ENCODE data around the gene GANAB. TPM values are rescaled to one million over a fixed set of nuclear protein-coding genes. Genes with fewer than 3 reads are reported as not detected.
"Not testable (repeated sequence)": the region's sequence is repeated elsewhere in the genome, so short reads cannot be mapped to it uniquely, and the experiment has no call there.

Gene GANAB
- 100 to 1,000 TPM; 198 to 211 TPM for total RNA-seq

DNA sequence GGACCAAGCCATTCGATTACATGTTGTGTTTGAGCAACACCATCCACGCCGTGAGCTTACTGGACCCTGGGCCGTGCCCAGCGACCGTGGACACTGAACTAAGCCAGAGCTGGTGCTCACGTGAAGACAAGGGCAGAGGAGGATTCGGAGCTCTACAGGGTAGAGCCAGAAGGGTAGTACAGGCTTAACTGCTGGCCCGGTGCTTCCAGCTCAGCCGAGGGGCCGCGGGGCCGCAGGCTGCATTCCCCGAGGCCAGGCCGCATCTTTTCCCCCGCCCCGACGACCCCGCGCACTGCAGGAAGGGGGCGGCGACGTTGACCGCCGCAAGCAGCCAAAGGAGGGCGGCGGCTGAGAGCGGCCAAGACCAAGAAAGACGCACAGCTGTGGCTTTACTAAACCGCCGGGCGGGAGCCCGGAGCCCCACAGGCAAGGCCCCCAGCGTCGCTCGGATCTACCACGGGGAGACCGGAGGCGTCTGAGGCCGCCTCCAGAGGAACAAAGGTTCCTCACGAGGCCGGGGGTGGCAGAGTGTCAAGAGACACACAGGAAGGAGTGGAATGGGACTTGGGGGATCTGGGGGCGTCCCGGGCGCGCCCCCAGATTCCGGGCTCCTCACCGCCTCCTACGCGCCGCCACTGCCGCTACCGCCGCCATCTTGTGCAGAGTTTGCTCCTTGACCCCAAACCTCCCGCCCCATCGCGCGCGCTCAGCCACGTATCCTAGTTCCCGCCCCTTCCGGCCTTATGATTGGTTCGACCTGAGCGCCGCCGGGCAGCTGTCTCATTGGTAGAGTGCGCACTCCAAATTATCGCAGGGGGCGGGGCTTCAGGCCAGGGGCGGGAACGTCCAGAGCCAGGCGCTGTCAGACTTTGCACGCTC lies at the start of gene GANAB:
Gene GANAB, minus strand, starts transcription at position 668 of the 879 bp plus-strand sequence. Its CDS starts 14 bp downstream, at position 654.
- no peaks in the 10 kb centered on the region for H3K27me3 Mint-ChIP-seq
- peaks cover 28% of the 10 kb centered on the region for H3K4me1 Mint-ChIP-seq
- peaks cover 30% of the 10 kb centered on the region for H3K36me3 Mint-ChIP-seq
- H3K27ac Mint-ChIP-seq = peak within 1 kb of the TSS; percentile 99
- H3K4me3 Mint-ChIP-seq = peak within 1 kb of the TSS; percentile 99
- peak; percentile 99 for DNase-seq
- H3K9me3 Mint-ChIP-seq = no peaks in the 10 kb centered on the region

DNA sequence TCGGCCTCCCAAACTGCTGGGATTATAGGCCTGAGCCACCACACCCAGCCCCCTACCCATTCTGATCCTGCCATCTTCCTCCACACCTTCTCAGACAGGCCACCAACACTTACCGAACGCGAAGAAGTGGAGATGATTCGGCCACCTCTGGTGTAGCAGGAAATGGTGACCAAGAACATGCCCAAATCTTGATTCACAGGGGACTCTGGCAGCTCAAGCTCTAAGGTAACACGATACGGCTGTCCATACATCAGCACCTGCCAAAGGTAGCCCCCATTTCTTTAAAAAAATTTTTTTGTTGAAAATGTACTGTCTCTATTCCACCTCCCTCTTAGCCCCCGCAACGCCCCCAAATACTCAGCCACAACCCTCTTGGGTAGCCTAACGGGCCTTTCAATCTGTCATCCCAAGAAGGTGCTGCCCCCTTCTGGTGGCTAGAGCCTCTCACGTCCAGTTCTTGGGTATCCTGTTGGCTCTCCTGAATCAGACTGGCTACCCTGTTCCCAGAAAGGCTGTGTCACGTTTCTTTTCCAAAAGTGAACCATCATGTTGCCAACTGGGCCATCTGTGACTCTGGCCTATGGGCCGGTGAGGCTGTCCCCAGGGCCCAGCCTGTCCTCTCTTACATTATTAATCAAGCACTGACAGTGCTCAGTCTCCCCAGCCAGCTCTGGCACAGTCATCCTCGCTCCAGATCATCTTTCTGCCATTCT lies 48.2 kb upstream of the GANAB start:
- H3K36me3 Mint-ChIP-seq = peaks cover 11% of the 10 kb centered on the region
- peak; percentile 73 for DNase-seq
- H3K4me3 Mint-ChIP-seq = no peak overlapping the region
- H3K9me3 Mint-ChIP-seq = no peaks in the 10 kb centered on the region
- no peaks in the 10 kb centered on the region for H3K27me3 Mint-ChIP-seq
- H3K27ac Mint-ChIP-seq = no peak overlapping the region
- no peaks in the 10 kb centered on the region for H3K4me1 Mint-ChIP-seq

- peaks cover 12% of the 10 kb centered on the region for H3K36me3 Mint-ChIP-seq
- not testable (repeated sequence) for H3K27me3 Mint-ChIP-seq, H3K27ac Mint-ChIP-seq, H3K4me3 Mint-ChIP-seq, H3K9me3 Mint-ChIP-seq, DNase-seq, H3K4me1 Mint-ChIP-seq
Measured at GRCh38 chr11:62693624-62694023, 47.2 kb upstream of the GANAB start.

- no peaks in the 10 kb centered on the region for H3K9me3 Mint-ChIP-seq
- H3K4me1 Mint-ChIP-seq = no peaks in the 10 kb centered on the region
- H3K27ac Mint-ChIP-seq = no peak within 1 kb of the TSS
- DNase-seq = no peak
- peaks cover 15% of the 10 kb centered on the region for H3K36me3 Mint-ChIP-seq
- peaks cover 19% of the 10 kb centered on the region for H3K27me3 Mint-ChIP-seq
- no peak within 1 kb of the TSS for H3K4me3 Mint-ChIP-seq
Measured at GRCh38 chr11:62689421-62690183, 43.2 kb upstream of the GANAB start, which contains the start of gene LRRN4CL. Gene LRRN4CL, minus strand, starts transcription at chr11:62689530. Its CDS starts 1,022 bp downstream, at chr11:62688508.

DNA sequence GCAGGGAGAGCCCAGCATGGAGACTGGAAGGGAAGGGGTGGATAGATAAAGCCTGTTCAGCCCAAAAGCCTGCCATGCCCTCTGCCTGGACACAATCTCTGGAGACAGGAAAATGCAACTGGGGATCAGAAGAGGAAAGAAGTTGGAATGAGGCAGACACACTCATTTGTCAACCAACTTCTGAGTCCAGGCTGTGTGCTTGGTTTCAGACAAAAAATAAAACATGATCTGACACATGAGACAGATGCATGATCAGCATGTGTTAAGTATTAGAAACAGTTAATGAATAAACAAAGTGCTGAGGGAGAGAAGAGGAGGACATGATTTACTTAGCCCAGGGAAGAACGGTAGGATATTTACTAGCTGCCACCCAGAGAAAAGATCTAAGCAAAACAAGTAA lies 42.1 kb upstream of the GANAB start:
- H3K4me1 Mint-ChIP-seq = no peaks in the 10 kb centered on the region
- no peak for DNase-seq
- H3K9me3 Mint-ChIP-seq = no peaks in the 10 kb centered on the region
- H3K27me3 Mint-ChIP-seq = peaks cover 19% of the 10 kb centered on the region
- H3K27ac Mint-ChIP-seq = no peak overlapping the region
- peaks cover 15% of the 10 kb centered on the region for H3K36me3 Mint-ChIP-seq
- H3K4me3 Mint-ChIP-seq = no peak overlapping the region

DNA sequence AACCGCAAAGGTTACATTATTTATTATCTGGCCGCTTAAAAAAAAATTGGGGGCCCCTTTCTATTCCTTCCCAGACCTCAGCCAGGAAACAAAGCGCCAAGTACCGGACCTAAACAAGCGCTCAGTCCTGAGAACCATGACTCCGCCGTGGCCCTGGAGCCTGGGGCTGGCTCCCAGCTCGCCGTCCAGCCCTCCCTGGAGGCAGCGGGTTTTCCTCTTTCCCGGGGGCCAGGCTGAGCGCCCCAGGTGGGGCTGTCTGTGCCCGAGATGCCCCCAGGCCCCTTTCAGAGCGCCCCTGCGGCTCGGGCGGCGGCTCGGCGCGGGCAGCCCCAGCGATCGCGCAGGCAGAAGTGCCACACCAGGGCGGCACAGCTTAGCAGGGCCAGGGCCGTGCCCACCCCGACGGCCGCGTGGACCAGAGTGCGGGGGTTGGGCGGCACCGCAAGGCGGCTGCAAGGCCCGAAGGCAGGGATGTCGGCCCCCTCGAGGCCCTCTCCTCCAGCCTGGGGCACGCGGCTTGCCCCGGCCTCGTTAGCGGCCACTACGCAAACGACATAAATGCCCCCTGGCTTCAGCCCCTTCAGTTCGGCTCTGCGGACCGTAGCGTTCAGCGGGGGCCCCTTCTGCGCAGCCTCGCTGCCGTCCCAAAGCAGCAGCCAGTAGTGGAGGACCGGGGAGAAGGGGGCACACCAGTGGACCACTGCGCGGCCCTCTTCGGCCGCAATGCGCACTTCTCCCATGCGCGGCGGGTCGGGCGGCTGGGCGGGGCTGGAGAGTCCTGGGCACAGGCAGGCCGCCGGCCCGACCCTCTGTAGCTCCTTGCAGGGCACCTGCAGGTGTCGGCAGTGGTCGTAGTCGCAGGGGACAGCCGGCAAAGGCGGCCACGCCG lies 41.3 kb upstream of the GANAB start:
- DNase-seq = no peak
- H3K27me3 Mint-ChIP-seq = peaks cover 19% of the 10 kb centered on the region
- no peaks in the 10 kb centered on the region for H3K9me3 Mint-ChIP-seq
- no peak overlapping the region for H3K4me3 Mint-ChIP-seq
- no peak overlapping the region for H3K27ac Mint-ChIP-seq
- H3K36me3 Mint-ChIP-seq = peaks cover 12% of the 10 kb centered on the region
- H3K4me1 Mint-ChIP-seq = no peaks in the 10 kb centered on the region

DNA sequence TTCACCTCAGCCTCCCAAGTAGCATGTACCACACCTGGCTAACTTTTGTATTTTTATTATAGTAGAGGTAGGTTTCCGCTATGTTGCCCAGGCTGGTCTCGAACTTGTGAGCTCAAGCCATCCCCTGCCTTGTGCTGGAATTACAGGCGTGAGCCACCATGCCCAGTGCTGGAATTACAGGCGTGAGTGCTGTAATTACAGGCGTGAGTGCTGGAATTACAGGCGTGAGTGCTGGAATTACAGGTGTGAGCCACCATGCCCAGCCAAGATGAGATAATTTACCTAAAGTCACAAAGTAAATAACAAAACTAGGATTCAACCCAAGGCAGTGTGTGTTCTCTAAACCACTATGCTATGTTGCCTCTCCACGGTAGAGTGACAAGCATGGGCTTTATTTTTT lies 36.1 kb upstream of the GANAB start:
- Mint-ChIP-seq H3K4me3 (no peak overlapping the region), H3K27ac (no peak overlapping the region), H3K27me3 (peaks cover 10% of the 10 kb centered on the region), H3K36me3 (peaks cover 9% of the 10 kb centered on the region), H3K9me3 (no peaks in the 10 kb centered on the region), H3K4me1 (peaks cover 20% of the 10 kb centered on the region)
- no peak for DNase-seq

DNA sequence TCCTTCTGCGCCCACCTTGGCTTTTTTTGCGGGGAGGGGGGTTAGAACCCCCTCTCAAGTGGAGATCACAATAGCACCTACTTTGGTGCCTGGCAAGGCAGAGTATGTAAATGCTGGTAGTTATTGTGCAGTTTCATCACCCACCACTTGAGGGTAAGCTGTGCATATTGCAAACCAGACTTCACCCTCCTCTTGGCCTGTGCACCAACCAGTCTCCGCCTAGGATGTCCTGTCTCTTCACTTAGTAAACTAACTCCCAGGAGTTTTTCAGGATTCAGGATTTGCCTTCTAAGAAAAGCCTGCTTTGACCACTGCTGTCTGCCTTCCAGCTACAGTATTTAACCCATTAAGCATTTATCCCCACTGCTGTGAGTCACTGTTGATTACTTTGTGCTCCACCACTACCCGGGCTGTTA lies 34.4 kb upstream of the GANAB start:
- no peaks in the 10 kb centered on the region for H3K27me3 Mint-ChIP-seq
- no peaks in the 10 kb centered on the region for H3K9me3 Mint-ChIP-seq
- H3K36me3 Mint-ChIP-seq = peaks cover 19% of the 10 kb centered on the region
- peak overlapping the region; percentile 75 for H3K27ac Mint-ChIP-seq
- DNase-seq = peak; percentile 38
- H3K4me3 Mint-ChIP-seq = peak overlapping the region; percentile 42
- H3K4me1 Mint-ChIP-seq = peaks cover 32% of the 10 kb centered on the region

DNA sequence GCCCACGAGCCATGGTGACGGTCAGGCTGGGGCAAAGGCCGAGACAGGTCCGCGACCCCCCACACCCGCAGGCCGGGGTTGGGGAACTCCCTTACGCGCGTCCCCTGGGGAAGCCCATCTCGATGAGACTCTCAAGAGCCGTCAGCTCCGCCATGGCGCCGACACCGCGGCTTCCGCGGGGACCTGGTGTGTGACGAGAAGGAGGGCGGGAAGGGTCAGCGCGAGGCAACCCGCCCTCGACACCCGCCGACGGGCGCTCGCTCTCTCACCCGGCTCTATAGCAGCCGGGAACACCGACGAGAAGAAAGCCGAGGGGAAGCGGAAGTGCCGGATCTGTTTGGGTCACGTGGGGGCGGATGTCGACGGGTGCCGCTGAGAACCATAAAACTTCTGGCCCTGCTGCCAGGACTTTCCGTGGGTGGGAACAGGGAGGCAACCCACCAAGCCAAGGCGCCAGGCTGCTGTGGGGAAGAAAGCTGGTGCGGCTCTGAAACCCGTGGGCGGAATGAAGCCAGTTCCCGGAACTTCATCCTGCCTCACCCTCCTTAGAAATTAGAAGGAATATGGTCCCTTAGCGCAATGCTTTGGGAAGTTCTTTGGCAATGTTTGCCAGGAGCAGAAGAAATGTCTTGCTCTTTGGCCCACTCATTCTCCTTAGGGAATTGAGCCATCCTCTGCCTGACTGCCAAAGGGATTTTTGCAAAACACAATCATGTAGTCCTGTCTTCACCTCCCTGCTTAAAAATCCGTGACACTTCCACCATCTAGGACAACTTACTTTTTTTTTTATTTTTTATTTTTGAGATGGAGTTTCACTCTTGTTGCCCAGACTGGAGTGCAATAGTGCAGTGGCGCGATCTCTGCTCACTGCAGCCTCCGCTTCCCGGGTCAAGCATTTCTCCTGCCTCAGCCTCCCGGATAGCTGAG lies 32.6 kb upstream of the GANAB start, which contains the start of gene UBXN1:
Gene UBXN1, minus strand, starts transcription at position 304 of the 927 bp plus-strand sequence. Its CDS starts 150 bp downstream, at position 154.
- peaks cover 27% of the 10 kb centered on the region for H3K36me3 Mint-ChIP-seq
- DNase-seq = peak; percentile 88
- H3K27me3 Mint-ChIP-seq = no peaks in the 10 kb centered on the region
- H3K27ac Mint-ChIP-seq = peak within 1 kb of the TSS; percentile 89
- H3K9me3 Mint-ChIP-seq = no peaks in the 10 kb centered on the region
- H3K4me3 Mint-ChIP-seq = peak within 1 kb of the TSS; percentile 90
- peaks cover 34% of the 10 kb centered on the region for H3K4me1 Mint-ChIP-seq

- Mint-ChIP-seq H3K4me3 (peak overlapping the region; percentile 90), H3K4me1 (peaks cover 37% of the 10 kb centered on the region), H3K36me3 (peaks cover 29% of the 10 kb centered on the region), H3K27me3 (no peaks in the 10 kb centered on the region), H3K9me3 (no peaks in the 10 kb centered on the region), H3K27ac (peak overlapping the region; percentile 89)
- DNase-seq = no peak
Measured at GRCh38 chr11:62678433-62678769, 32.0 kb upstream of the GANAB start.

- Mint-ChIP-seq H3K27ac (peak overlapping the region; percentile 89), H3K4me1 (peaks cover 42% of the 10 kb centered on the region), H3K27me3 (no peaks in the 10 kb centered on the region), H3K36me3 (peaks cover 32% of the 10 kb centered on the region), H3K9me3 (no peaks in the 10 kb centered on the region), H3K4me3 (peak overlapping the region; percentile 90)
- no peak for DNase-seq
Measured at GRCh38 chr11:62677714-62678113, 31.3 kb upstream of the GANAB start.

DNA sequence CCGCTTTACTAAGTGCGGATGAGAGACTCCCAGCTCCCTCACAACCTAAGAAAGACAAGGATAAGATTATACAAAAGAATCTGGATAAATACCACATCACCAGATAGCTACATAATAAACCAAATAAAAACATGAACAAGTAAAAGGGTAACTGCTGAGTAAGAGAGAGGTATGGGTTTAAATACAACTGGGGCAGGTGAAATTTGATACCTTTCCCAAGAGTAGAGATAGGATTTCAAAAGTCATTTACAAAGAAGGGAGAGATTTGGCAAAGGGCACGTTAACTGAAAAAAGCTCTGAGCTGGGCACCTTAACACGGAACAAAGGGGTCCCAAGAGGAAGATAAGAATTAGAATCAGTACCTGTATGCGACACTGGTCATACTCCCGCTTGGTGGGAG lies 30.7 kb upstream of the GANAB start:
- H3K4me3 Mint-ChIP-seq = peak overlapping the region; percentile 90
- H3K27me3 Mint-ChIP-seq = no peaks in the 10 kb centered on the region
- H3K36me3 Mint-ChIP-seq = peaks cover 38% of the 10 kb centered on the region

GRCh38 chr11:62676698-62677097 lies 30.3 kb upstream of the GANAB start:
- Mint-ChIP-seq H3K27ac (peak overlapping the region; percentile 39), H3K4me1 (peaks cover 47% of the 10 kb centered on the region), H3K36me3 (peaks cover 40% of the 10 kb centered on the region), H3K9me3 (no peaks in the 10 kb centered on the region), H3K27me3 (no peaks in the 10 kb centered on the region), H3K4me3 (peak overlapping the region; percentile 90)
- DNase-seq = no peak

More for the DNA sequence above, 30.7 kb upstream of the GANAB start:
- H3K4me1 Mint-ChIP-seq = peaks cover 47% of the 10 kb centered on the region
- peak overlapping the region; percentile 39 for H3K27ac Mint-ChIP-seq
- no peak for DNase-seq
- H3K9me3 Mint-ChIP-seq = no peaks in the 10 kb centered on the region

All from activated naive CD8-positive, alpha-beta T cell treated with anti-CD3 and anti-CD28 coated beads for 36 hours (primary cell).